ENCODE results near the gene UHRF2. TPM values are rescaled to one million over a fixed set of nuclear protein-coding genes. Genes with fewer than 3 reads are reported as not detected.

UHRF2 gene
- total and polyA plus RNA-seq, 2 donors (not counting 3 experiments of a cell fraction or from before 2014, with no cell fraction given): 63.5 to 101 TPM

DNA sequence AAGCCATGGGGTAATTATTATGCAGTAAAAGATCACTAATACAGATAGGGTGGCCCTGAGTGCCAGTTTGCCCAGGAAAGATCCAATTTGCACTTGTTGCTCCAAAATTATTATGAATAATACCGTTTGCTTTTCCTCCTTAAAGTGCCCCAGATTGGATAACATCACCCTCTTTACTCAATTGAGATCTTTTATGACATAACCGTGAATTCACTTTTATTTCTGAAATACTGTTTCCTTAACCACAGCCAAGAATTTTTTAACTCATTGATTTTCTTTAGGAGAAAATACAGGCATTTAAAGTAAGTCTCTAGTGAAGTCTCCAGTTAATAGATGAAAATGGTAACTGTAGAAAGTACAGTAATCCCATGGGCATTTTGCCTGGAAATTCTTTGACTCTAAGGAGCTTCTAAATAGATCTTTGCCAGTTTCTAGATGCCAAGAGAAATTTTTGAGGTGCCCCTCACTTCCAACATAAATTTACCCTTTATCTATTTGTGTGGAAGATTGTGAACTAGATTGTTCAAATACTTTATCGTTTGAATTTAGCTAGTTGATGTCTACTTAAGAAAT is 99.2 kb downstream of the UHRF2 start:
- no peak for DNase-seq (ENCODE audit: low read depth, low spot score)
- dilution Hi-C loops (cut with MboI; ENCODE audit: extremely low pct_ligation_motif_present, low sequenced_read_pairs): no loop called here
- Histone ChIP-seq H4K20me1 (replicated peaks; ENCODE audit: control insufficient read depth, extremely low read depth, insufficient read depth, low read length) (no peaks in the 10 kb centered on the region), H3K4me1 (ENCODE audit: control insufficient read depth, extremely low read depth, insufficient read depth, low read length) (no peaks in the 10 kb centered on the region), H3K9me3 (replicated peaks; ENCODE audit: control insufficient read depth, insufficient read depth, low read length) (no peaks in the 10 kb centered on the region), H3K9ac (replicated peaks; ENCODE audit: extremely low read depth, insufficient read depth, low read length) (no peak overlapping the region), H3K79me2 (ENCODE audit: control insufficient read depth, insufficient read depth, low read length) (no peaks in the 10 kb centered on the region), H3K27ac (ENCODE audit: insufficient read depth, low read depth, low read length) (no peak overlapping the region), H3K27me3 (ENCODE audit: control insufficient read depth in 2 of 2, insufficient read depth in 2 of 2, low read length in 2 of 2) (no peaks in the 10 kb centered on the region), H3K4me2 (ENCODE audit: insufficient read depth, low read length) (no peak overlapping the region), H3K36me3 (ENCODE audit: control insufficient read depth in 2 of 2, extremely low read depth in 1 of 2, insufficient read depth in 2 of 2, low read length in 2 of 2) (peaks cover 4 to 22% of the 10 kb centered on the region in 2 experiments), H3K4me3 (replicated peaks in 1 of 3; ENCODE audit: insufficient read depth in 1 of 3, low read depth in 1 of 3, low read length in 3 of 3) (no peak overlapping the region), H3K9me1 (replicated peaks; ENCODE audit: control insufficient read depth, extremely low read depth, insufficient read depth, low read length) (no peaks in the 10 kb centered on the region), H2AFZ (ENCODE audit: low read depth, low read length) (no peak overlapping the region)
- POLR2A ChIA-PET: no interaction called here
- TF ChIP-seq, protein P1, sequence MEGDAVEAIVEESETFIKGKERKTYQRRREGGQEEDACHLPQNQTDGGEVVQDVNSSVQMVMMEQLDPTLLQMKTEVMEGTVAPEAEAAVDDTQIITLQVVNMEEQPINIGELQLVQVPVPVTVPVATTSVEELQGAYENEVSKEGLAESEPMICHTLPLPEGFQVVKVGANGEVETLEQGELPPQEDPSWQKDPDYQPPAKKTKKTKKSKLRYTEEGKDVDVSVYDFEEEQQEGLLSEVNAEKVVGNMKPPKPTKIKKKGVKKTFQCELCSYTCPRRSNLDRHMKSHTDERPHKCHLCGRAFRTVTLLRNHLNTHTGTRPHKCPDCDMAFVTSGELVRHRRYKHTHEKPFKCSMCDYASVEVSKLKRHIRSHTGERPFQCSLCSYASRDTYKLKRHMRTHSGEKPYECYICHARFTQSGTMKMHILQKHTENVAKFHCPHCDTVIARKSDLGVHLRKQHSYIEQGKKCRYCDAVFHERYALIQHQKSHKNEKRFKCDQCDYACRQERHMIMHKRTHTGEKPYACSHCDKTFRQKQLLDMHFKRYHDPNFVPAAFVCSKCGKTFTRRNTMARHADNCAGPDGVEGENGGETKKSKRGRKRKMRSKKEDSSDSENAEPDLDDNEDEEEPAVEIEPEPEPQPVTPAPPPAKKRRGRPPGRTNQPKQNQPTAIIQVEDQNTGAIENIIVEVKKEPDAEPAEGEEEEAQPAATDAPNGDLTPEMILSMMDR (IDR thresholded peaks at IDR 0.05; ENCODE audit: extremely low read depth in 1 of 2, insufficient read depth in 1 of 2, low read depth in 1 of 2, low read length in 2 of 2): no peak
- TF ChIP-seq POLR2AphosphoS5 (IDR thresholded peaks at IDR 0.05; ENCODE audit: insufficient read depth, low read depth, low read length): no peak
- no peak for TF ChIP-seq MYC (IDR thresholded peaks at IDR 0.05; ENCODE audit: low read depth, low read length)
- TF ChIP-seq GATA2 (IDR thresholded peaks at IDR 0.05; ENCODE audit: insufficient read depth, insufficient read length, low read depth, low read length): no peak
- TF ChIP-seq FOS (IDR thresholded peaks at IDR 0.05; ENCODE audit: borderline replicate concordance, insufficient read depth, low read length): no peak
- TF ChIP-seq EZH2 (IDR thresholded peaks at IDR 0.05; ENCODE audit: borderline replicate concordance, low read depth, low read length, severe bottlenecking): no peak
- TF ChIP-seq, protein P2, sequence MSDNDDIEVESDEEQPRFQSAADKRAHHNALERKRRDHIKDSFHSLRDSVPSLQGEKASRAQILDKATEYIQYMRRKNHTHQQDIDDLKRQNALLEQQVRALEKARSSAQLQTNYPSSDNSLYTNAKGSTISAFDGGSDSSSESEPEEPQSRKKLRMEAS (IDR thresholded peaks at IDR 0.05; ENCODE audit: insufficient read depth, insufficient read length): no peak
- TF ChIP-seq POLR2A (IDR thresholded peaks at IDR 0.05; ENCODE audit: low read depth, low read length): no peak
- no peak for TF ChIP-seq JUN (IDR thresholded peaks at IDR 0.05; ENCODE audit: borderline replicate concordance, insufficient read depth, insufficient read length, low read depth)
- intact Hi-C loops (cut with micrococcal nuclease): no loop called here
- no peak for FAIRE-seq
- no TSS peak for BruUV-seq (replicated peaks)
- CTCF ChIA-PET: interaction anchor here (0.6 to 1.8 kb wide), 3 partner anchors 9 to 535 kb away, joined by 3 to 6 read pairs (median 4); no protein-coding TSS in a partner anchor
